Rectal smooth muscle tissue (tissue), 1 donor: ENCODE measurements around the gene RNF182.
"Not testable (repeated sequence)": the region's sequence is repeated elsewhere in the genome, so short reads cannot be mapped to it uniquely, and the experiment has no call there.

Source experiments
- H3K27ac ChIP-seq: one replicate; pipeline ENCODE4 v1.7.0; 2013; ENCODE audit warnings: low read depth, low read length, inconsistent platforms
- H3K27me3 ChIP-seq: one replicate; pipeline ENCODE4 v1.7.0; 2013; ENCODE audit warnings: low read length; ENCODE audit not compliant: control insufficient read depth, insufficient read depth
- H3K36me3 ChIP-seq: one replicate; pipeline ENCODE4 v1.7.0; 2013; ENCODE audit warnings: low read length; ENCODE audit not compliant: control insufficient read depth, insufficient read depth
- H3K4me1 ChIP-seq: one replicate; pipeline ENCODE4 v1.7.0; 2013; ENCODE audit warnings: low read length; ENCODE audit not compliant: control insufficient read depth, insufficient read depth
- H3K4me3 ChIP-seq: one replicate; pipeline ENCODE4 v1.7.0; 2013; ENCODE audit warnings: low read length
- H3K9ac ChIP-seq: one replicate; pipeline ENCODE4 v1.7.0; 2013; ENCODE audit warnings: low read length

The RNF182 gene

DNA sequence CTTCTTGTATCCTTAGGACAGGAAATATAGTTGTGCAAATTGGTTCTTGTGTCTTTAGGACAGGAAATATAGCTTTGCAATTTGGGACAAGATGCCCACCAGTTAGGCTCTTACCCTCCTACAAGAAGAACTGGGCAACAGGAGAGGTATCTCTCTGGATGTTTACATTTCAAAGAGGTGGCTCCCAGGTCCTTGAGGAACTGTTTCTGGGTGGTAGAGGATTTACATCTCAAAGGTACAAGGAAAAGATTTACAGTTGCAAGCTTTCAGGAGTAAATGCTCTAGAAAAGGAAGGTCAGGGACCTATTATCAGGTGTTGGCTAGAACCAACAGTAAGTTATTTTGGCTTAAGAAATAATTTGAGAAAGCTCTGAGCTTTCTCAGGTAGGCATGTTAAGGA is 19.2 kb downstream of the RNF182 start:
- H3K36me3 ChIP-seq, result no peaks in the 10 kb centered on the region
- no peak overlapping the region for H3K4me3 ChIP-seq

DNA sequence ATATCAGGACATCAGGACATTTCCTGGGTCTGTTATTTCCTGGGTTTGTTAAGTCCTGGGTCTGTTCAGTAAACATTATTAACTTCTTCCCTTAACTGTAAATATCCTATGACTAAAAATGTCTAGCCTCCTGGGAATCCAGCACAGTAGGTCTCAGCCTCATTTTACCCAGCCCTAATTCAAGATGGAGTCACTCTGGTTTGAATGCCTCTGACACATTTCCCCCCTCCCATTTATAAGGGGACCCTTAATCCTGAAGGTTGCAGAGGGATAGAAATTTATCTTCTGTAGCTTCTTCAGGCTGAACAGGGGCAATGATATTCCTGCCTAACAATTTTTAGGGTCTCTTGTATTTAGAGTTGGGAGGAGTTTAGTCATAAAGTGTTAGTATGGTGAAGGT is 21.8 kb downstream of the RNF182 start:
- H3K4me3 ChIP-seq, result no peak overlapping the region
- no peak overlapping the region for H3K27ac ChIP-seq
- H3K9ac ChIP-seq, result no peak overlapping the region
- no peaks in the 10 kb centered on the region for H3K27me3 ChIP-seq
- H3K36me3 ChIP-seq, result no peaks in the 10 kb centered on the region
- H3K4me1 ChIP-seq, result no peaks in the 10 kb centered on the region

More for the DNA sequence above, 19.2 kb downstream of the RNF182 start:
- Histone ChIP-seq H3K27ac (no peak overlapping the region), H3K9ac (no peak overlapping the region), H3K4me1 (no peaks in the 10 kb centered on the region), H3K27me3 (no peaks in the 10 kb centered on the region)

DNA sequence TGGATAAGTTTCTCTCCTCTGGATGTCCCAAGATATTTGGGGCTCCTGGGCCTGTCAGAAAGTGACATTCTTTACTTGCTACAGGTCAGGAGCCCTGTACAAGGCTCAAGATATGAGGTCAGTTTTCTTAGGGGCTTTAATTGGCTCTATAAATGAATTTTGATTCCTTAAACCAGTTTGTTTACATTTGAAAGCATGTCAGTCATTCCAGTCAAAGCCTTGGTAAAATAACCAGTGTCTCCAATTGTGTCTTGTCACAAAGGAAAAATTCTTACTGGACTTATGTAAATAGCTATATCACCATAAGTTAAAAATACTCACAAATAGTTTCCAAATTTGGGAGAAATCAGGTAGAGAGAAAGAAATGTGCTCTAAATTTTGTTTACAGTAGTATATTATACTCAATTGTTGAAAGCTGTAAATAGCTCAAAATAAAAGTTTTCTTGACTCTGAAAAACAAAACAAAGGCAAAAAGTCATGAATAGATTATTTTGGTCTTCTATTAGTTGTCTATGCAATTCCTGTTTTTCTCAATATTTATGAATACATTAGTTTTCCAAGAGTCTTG is 22.9 kb downstream of the RNF182 start:
- Histone ChIP-seq H3K4me3 (no peak overlapping the region), H3K27ac (no peak overlapping the region), H3K36me3 (no peaks in the 10 kb centered on the region), H3K4me1 (no peaks in the 10 kb centered on the region), H3K27me3 (no peaks in the 10 kb centered on the region), H3K9ac (no peak overlapping the region)

DNA sequence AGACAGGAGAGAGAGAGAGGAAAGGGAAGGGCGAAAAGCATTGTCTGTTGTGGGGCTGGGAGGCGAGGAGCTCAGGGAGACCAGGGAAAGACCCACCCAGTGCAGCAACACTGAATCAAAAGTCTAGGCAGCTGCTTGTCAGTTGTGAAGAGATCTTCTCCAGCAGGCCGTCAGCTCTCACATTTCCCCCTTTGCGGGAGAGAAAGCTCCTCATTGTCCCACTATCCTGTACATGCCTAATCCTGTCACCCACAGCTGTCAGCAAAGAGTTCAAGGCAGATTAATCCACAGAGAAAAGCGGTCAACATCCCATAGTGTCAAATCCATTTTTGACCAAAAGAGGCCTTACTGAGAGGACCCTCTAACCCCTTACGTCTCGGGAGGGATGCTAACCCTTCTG is 27.3 kb downstream of the RNF182 start:
- no peaks in the 10 kb centered on the region for H3K36me3 ChIP-seq
- no peak overlapping the region for H3K27ac ChIP-seq
- no peak overlapping the region for H3K4me3 ChIP-seq
- no peaks in the 10 kb centered on the region for H3K4me1 ChIP-seq
- H3K9ac ChIP-seq, result no peak overlapping the region
- no peaks in the 10 kb centered on the region for H3K27me3 ChIP-seq

DNA sequence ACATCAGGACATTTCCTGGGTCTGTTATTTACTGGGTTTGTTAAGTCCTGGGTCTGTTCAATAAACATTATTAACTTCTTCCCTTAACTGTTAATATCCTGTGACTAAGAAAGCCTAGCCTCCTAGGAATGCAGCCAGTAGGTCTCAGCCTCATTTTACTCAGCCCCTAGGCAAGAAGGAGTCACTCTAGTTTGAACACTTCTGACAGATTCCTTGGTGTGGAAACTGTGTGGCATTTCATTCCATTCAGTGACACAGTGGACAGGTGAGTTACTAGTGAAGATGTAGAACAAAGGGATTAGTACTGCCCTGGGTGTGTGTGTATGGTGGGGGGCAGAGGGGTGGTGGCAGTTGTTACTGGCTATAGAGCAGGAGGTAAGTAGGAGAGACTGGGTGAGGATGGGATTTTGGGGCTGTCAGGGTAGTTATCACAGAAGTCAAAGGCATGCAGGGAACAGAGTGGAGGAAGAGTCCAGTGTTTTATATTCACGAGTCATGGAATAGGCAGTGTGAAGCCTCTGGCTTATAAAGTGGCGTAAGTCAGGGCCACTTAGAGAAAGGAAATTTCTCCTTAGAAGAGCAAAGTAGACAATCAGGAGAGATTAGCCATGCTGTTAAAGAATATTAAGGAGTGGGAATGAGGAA is 28.4 kb downstream of the RNF182 start:
- no peaks in the 10 kb centered on the region for H3K27me3 ChIP-seq

DNA sequence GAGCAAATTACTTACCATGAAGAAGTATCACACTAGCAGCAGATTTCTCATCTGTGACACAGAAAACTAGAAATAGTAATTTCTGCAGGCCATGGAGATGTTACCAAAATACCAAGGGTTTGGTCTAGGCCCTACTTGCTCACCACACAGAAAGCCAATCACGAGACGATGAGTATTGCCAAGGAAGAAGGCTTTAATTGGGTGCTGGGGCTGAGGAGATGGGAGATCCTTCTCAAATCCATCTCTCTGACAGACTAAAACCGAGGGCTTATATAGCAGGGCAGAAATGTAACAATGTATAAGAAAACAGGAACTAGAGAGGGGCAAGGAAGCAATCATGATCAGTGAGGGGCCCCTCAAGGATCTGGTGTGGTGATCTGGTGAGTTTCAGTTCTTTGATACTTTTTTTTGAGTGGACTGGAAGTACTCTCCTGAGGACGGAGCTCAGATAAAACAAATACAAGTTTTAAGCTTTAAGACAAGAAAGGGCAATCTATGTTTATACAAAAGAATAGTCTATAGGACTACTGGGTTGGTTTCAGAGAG is 40.9 kb downstream of the RNF182 start:
- Histone ChIP-seq H3K36me3 (no peaks in the 10 kb centered on the region), H3K27ac (no peak overlapping the region), H3K9ac (no peak overlapping the region), H3K4me1 (no peaks in the 10 kb centered on the region), H3K4me3 (no peak overlapping the region), H3K27me3 (no peaks in the 10 kb centered on the region)

More for the DNA sequence above, 28.4 kb downstream of the RNF182 start:
- H3K4me3 ChIP-seq, result no peak overlapping the region
- H3K36me3 ChIP-seq, result no peaks in the 10 kb centered on the region
- no peak overlapping the region for H3K27ac ChIP-seq
- H3K4me1 ChIP-seq, result no peaks in the 10 kb centered on the region
- no peak overlapping the region for H3K9ac ChIP-seq

DNA sequence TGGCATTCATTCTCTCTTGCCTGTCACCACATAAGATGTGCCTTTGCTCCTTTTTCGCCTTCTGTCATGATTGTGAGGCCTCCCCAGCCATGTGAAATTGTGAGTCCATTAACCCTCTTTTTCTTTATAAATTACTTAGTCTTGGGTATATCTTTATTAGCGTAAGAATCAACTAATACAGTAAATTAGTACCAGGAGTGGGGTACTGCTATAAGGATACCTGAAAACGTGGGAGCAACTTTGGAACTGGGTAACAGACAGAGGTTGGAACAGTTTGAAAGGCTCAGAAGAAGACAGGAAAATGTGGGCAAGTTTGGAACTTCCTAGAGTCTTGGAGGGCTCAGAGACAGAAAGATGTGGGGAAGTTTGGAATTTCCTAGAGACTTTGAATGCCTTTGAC is 46.6 kb downstream of the RNF182 start:
- H3K4me3 ChIP-seq, result no peak overlapping the region
- H3K27ac ChIP-seq, result no peak overlapping the region
- H3K27me3 ChIP-seq, result peaks cover 2% of the 10 kb centered on the region
- H3K9ac ChIP-seq, result no peak overlapping the region
- no peaks in the 10 kb centered on the region for H3K36me3 ChIP-seq
- no peaks in the 10 kb centered on the region for H3K4me1 ChIP-seq

DNA sequence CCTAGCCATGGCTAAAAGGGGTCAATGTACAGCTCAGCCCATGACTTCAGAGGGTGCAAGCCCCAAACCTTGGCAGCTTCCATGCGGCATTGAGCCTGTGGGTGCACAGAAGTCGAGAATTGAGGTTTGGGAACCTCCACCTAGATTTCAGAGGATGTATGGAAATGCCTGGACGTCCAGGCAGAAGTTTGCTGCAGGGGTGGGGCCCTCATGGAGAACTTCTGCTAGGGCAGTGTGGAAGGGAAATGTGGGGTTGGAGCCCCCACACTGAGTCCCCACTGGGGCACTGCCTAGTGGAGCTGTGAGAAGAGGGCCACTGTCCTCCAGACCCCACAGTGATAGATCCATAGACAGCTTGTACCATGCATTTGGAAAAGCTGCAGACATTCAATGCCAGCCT is 47.9 kb downstream of the RNF182 start:
- H3K9ac ChIP-seq, H3K36me3 ChIP-seq, H3K27me3 ChIP-seq, H3K4me1 ChIP-seq, H3K27ac ChIP-seq, H3K4me3 ChIP-seq: not testable (repeated sequence)

DNA sequence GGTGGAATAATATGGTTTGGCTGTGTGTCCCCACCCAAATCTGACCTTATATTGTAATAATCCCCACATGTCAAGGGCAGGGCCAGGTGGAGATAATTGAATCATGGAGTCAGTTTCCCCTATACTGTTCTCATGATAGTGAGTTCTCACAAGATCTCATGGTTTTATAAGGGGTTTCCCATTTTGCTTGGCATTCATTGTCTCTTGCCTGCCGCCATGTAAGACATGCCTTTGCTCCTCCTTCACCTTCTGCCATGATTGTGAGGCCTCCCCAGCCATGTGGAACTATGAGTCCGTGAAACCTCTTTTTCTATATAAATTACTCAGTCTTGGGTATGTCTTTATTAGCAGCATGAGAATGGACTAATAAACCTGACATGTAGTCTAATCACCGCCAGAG is 48.7 kb downstream of the RNF182 start:
- not testable (repeated sequence) for H3K9ac ChIP-seq, H3K4me3 ChIP-seq, H3K27ac ChIP-seq, H3K27me3 ChIP-seq, H3K36me3 ChIP-seq, H3K4me1 ChIP-seq

DNA sequence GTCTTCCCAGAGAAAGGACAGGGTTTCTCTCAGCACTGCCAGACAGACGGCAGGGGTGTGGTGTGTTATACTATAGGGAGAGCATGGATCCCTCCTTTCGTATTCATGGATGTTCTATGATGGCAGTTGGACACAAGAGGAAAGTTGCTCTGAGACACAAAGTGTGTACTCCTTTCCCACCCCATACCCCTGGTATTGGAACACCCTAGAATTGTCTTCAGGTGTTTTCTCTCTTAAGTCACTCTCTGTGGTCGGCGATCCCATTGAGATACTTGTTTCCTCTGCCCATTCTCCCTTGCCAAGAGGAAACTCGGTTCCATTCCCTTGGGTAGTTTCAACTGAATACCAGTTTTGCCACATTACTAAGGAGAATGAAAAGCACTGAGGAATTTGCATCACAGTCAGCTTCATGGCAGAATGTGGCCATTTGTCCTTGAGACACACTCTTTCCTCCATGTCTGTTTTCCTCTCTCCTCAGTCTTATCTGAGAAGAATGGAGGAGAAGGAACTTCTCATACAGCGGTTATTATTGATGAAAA is 53.4 kb downstream of the RNF182 start:
- no peak overlapping the region for H3K4me3 ChIP-seq
- H3K36me3 ChIP-seq, result no peaks in the 10 kb centered on the region
- H3K27me3 ChIP-seq, result no peaks in the 10 kb centered on the region
- no peak overlapping the region for H3K27ac ChIP-seq
- H3K4me1 ChIP-seq, result no peaks in the 10 kb centered on the region
- no peak overlapping the region for H3K9ac ChIP-seq

DNA sequence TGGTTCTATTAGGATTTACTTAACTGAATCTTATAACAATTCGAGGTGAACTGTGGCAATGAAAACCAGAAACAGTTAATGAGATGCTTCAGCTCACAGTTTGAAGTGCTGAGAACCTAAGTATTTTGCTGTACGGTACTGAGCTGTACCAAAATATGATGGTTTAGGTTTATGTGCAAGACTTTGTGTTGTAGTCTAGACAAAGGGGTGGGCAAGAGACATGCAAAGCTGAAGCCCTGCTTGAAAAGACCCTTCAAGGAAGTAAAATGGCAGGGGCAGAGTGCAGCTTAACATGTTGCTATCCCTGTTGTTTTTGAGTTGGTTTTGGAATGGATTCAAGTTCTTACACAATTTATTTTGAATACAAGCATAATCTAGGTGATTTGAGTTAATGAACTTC is 54.0 kb downstream of the RNF182 start:
- H3K9ac ChIP-seq, result no peak overlapping the region
- H3K4me1 ChIP-seq, result no peaks in the 10 kb centered on the region
- H3K27ac ChIP-seq, result no peak overlapping the region
- H3K27me3 ChIP-seq, result no peaks in the 10 kb centered on the region
- H3K4me3 ChIP-seq, result no peak overlapping the region
- no peaks in the 10 kb centered on the region for H3K36me3 ChIP-seq

DNA sequence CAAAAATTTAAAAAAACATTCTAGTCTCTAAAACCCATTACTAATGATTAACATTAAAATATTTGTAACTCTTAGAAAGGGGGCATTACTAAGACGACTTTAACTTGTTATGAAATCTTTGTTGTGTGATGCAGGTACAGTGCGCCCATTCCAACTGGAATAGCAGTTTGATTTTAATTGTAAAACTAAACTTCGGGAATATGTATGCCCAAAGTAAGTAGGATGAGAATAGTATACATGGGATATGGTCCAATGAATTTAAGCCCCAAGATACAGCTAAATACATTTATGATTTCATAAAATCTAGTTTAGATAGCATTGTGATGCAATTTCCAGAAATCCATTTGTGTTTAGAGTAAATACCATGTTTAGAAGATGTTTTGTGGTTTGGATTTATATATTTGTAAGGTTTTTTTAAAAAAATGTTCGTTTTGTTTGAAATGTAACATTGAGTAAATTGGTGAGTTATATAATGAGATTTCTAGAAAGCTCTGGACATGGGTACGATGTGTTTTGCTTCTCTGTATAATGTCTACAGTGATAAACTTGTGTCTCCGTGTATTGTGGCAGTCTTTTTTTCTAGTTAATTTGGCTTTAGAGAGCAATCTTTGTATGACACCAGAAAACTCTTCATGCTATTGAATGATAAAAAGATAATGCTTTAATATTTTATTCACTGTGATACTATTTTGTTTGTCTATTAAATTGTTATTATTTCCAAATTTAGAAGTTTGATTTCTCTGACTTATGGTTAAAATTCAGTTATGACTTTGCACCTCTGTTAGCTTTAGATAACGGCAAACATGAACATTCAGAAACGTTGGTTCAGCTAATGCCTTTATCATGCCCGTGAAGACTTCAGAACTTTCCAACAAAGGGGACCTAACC is 54.8 kb downstream of the RNF182 start:
- Histone ChIP-seq H3K4me3 (no peak overlapping the region), H3K9ac (no peak overlapping the region), H3K4me1 (no peaks in the 10 kb centered on the region), H3K36me3 (no peaks in the 10 kb centered on the region), H3K27ac (no peak overlapping the region), H3K27me3 (no peaks in the 10 kb centered on the region)
